KMS-11 (cell line): ENCODE measurements around the gene CES4A.
A peak's percentile ranks its signal among the peaks of the same experiment; 100 is the strongest.

ENCODE experiments used
- H2AFZ ChIP-seq: fragments of 200-600 bp; sonication (generic); 2 replicates; pipeline ENCODE4 v1.6.1; 2016; ENCODE audit warnings: antibody characterized with exemption, mixed run types, low read depth
- H3K27ac ChIP-seq: fragments of 200-600 bp; sonication (generic); 2 replicates; pipeline ENCODE4 v1.6.1; 2016; ENCODE audit warnings: mild to moderate bottlenecking, mixed run types
- H3K27me3 ChIP-seq: fragments of 200-600 bp; sonication (generic); 2 replicates; pipeline ENCODE4 v1.6.1; 2017; ENCODE audit warnings: mild to moderate bottlenecking, low read depth, mixed run types, moderate library complexity; ENCODE audit not compliant: insufficient read depth
- H3K36me3 ChIP-seq: fragments of 200-600 bp; sonication (generic); 2 replicates; pipeline ENCODE4 v1.6.1; 2017; ENCODE audit warnings: mild to moderate bottlenecking, mixed run types; ENCODE audit not compliant: insufficient read depth
- H3K4me1 ChIP-seq: fragments of 200-600 bp; sonication (generic); 2 replicates; pipeline ENCODE4 v1.6.1; 2016; ENCODE audit warnings: mild to moderate bottlenecking, low read depth, mixed run types; ENCODE audit not compliant: poor library complexity, severe bottlenecking
- H3K4me2 ChIP-seq: fragments of 200-600 bp; sonication (generic); 2 replicates; pipeline ENCODE4 v1.7.0; 2016; ENCODE audit warnings: mild to moderate bottlenecking, mixed run types
- H3K4me3 ChIP-seq: fragments of 200-600 bp; sonication (generic); IDR thresholded peaks from 2 replicates; pipeline ENCODE4 v1.6.1; 2017; ENCODE audit warnings: low read depth, low read length, mixed read lengths; ENCODE audit not compliant: insufficient read depth
- H3K79me2 ChIP-seq: fragments of 200-600 bp; sonication (generic); 2 replicates; pipeline ENCODE4 v1.6.1; 2016; ENCODE audit warnings: low read depth, mixed run types; ENCODE audit not compliant: insufficient read depth
- H3K9ac ChIP-seq: fragments of 200-600 bp; sonication (generic); 2 replicates; pipeline ENCODE4 v1.6.1; 2016; ENCODE audit warnings: mild to moderate bottlenecking, mixed run types
- H4K20me1 ChIP-seq: fragments of 200-600 bp; sonication (generic); 2 replicates; pipeline ENCODE4 v1.6.1; 2016; ENCODE audit warnings: mild to moderate bottlenecking, mixed run types; ENCODE audit not compliant: insufficient read depth
- CTCF ChIP-seq: fragments of 200-600 bp; sonication (generic); conservative IDR thresholded peaks from 2 replicates; pipeline ENCODE4 v1.6.1; 2017; ENCODE audit warnings: low read depth, mild to moderate bottlenecking, antibody characterized with exemption, low read length, moderate library complexity, mixed read lengths

The CES4A gene

GRCh38 chr16:67017810-67018488, 29.6 kb downstream of the CES4A start:
- H4K20me1 ChIP-seq: no peaks in the 10 kb centered on the region
- H3K9ac ChIP-seq: no peak overlapping the region
- H2AFZ ChIP-seq: peak overlapping the region; percentile 36; the same call in 1 of the 2 replicates
- H3K27ac ChIP-seq: no peak overlapping the region
- no peaks in the 10 kb centered on the region for H3K79me2 ChIP-seq
- H3K4me3 ChIP-seq: no peak overlapping the region
- no peaks in the 10 kb centered on the region for H3K36me3 ChIP-seq
- peaks cover 12% of the 10 kb centered on the region for H3K27me3 ChIP-seq
- H3K4me2 ChIP-seq: no peak overlapping the region
- peaks cover 9% of the 10 kb centered on the region for H3K4me1 ChIP-seq
- TF ChIP-seq CTCF: peak; percentile 86

DNA sequence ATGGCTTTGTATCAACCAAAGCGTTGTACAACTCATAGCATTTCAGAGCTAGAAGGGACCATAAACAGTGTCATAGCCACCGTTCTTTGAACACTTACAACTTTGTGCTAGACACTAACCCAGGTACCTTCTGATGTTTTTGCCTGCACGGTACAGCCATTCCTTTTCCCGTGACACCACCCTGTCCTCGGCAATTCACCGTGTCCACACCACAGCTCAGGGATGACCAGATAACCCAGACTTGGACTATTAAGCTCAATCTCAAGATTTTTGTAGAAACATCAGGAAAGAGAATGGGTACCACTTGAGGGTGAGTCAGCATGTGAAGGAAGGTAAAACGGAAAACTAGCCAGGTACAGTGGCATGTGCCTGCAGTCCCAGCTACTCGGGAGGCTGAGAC, 30.8 kb downstream of the CES4A start:
- no peak overlapping the region for H3K27ac ChIP-seq
- peaks cover 9% of the 10 kb centered on the region; the same call in 1 of the 2 replicates for H3K27me3 ChIP-seq
- no peak for TF ChIP-seq CTCF
- no peak overlapping the region for H2AFZ ChIP-seq
- H3K4me2 ChIP-seq: no peak overlapping the region
- H3K4me3 ChIP-seq: no peak overlapping the region
- peaks cover 9% of the 10 kb centered on the region for H3K4me1 ChIP-seq
- no peaks in the 10 kb centered on the region for H4K20me1 ChIP-seq
- no peak overlapping the region for H3K9ac ChIP-seq
- no peaks in the 10 kb centered on the region for H3K79me2 ChIP-seq
- H3K36me3 ChIP-seq: no peaks in the 10 kb centered on the region

DNA sequence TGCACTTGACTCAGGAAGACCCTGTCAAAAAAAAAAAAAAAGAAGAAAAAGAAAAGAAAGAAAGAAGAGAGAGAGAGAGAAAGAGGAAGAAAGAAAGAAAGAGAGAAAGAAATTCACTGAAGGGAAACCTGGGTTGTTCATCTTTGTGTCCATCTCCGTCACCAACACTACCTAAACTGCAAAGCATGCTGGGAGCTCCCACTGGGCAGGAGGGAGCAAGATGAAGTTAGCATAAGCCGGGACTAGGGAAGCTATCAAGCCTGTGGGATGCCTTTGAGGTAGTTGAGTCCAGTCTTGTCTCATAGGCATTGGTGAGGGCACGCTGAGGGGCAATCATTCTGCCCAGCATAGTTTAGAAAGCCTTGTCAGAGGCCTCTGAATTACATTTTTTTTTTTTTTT, 32.9 kb downstream of the CES4A start:
- no peak for TF ChIP-seq CTCF
- H3K4me3 ChIP-seq: no peak overlapping the region
- no peak overlapping the region for H3K9ac ChIP-seq
- H4K20me1 ChIP-seq: no peaks in the 10 kb centered on the region
- H3K27me3 ChIP-seq: no peaks in the 10 kb centered on the region
- H3K27ac ChIP-seq: no peak overlapping the region
- H3K79me2 ChIP-seq: no peaks in the 10 kb centered on the region
- peaks cover 19% of the 10 kb centered on the region for H3K4me1 ChIP-seq
- no peak overlapping the region for H2AFZ ChIP-seq
- no peaks in the 10 kb centered on the region for H3K36me3 ChIP-seq
- no peak overlapping the region for H3K4me2 ChIP-seq

GRCh38 chr16:67022531-67023214, 34.3 kb downstream of the CES4A start:
- Histone ChIP-seq H3K9ac (no peak overlapping the region), H3K79me2 (no peaks in the 10 kb centered on the region), H3K4me2 (no peak overlapping the region), H3K36me3 (no peaks in the 10 kb centered on the region), H3K27me3 (no peaks in the 10 kb centered on the region), H3K4me3 (no peak overlapping the region), H2AFZ (no peak overlapping the region), H4K20me1 (no peaks in the 10 kb centered on the region), H3K4me1 (peaks cover 19% of the 10 kb centered on the region), H3K27ac (no peak overlapping the region)
- TF ChIP-seq CTCF: no peak
